AG04450 (cell line): ENCODE data around the gene SATB2. TPM values are rescaled to one million over a fixed set of nuclear protein-coding genes. Genes with fewer than 3 reads are reported as not detected.

Experiments used
- CTCF ChIA-PET: fragments of 300-600, 350-600 bp; formaldehyde crosslinking; extraction: SDS; loops from one replicate; lab custom pipeline; 2022; ENCODE audit warnings: antibody characterized with exemption, inconsistent platforms; lab: Charles Lee
- POLR2A ChIA-PET: fragments of 350-600 bp; formaldehyde crosslinking; extraction: SDS; loops from one replicate; lab custom pipeline; 2021; ENCODE audit warnings: antibody characterized with exemption, inconsistent platforms; lab: Yijun Ruan, JAX
- DNase-seq: peaks from one replicate; pipeline ENCODE4 v3.0.0-alpha.2; 2011; ENCODE audit warnings: low read depth, low spot score
- H3K27ac ChIP-seq: one replicate; pipeline ENCODE4 v1.5.1; 2012; ENCODE audit warnings: low read depth, low read length, control low read depth
- H3K27me3 ChIP-seq: one replicate; pipeline ENCODE4 v1.6.0; 2012; ENCODE audit warnings: low read length; ENCODE audit not compliant: control insufficient read depth, insufficient read depth
- H3K4me3 ChIP-seq: 2 replicates; pipeline ENCODE4 v1.5.1; 2011; ENCODE audit warnings: mild to moderate bottlenecking, low read depth, low read length, control low read depth
- H3K9me3 ChIP-seq: 2 replicates; pipeline ENCODE4 v1.5.1; 2012; ENCODE audit warnings: low read length; ENCODE audit not compliant: control insufficient read depth, insufficient read depth
- polyA plus RNA-seq: library from polyadenylated mRNA; depleted of rRNA; stranded (reverse); fragments of >200 nt; gene quantifications from 2 replicates; pipeline ENCODE4 v1.2.3, GENCODE V29; 2011
- TF ChIP-seq, protein P1 (sequence below): IDR thresholded peaks from 2 replicates; pipeline ENCODE4 v1.5.1; 2011; ENCODE audit warnings: low read depth, low read length, control low read depth, inconsistent platforms

Gene SATB2
- polyA plus RNA-seq, 1 experiment = 5.0 TPM

DNA sequence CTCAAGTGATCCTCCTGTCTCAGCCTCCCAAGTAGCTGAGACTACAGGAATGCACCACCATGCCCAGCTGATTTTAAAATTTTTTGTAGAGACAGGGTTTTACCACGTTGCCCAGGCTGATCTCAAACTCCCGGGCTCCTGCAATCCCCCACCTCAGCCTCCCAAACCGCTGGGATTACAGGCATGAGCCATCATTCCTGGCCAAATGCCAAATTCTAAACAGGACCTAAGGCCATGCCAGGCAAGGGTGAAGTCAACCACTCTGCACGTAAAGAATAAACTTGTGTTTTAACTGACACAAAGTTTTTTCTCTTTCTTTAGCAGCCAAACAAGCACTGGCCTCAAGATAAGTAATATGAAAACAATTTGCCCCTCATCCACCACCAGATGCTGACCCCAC lies 37.4 kb upstream of the SATB2 start:
- CTCF ChIA-PET = interaction anchor here (2.0 kb wide), 1 partner anchor 1181 kb away, joined by 7 read pairs; no protein-coding TSS in a partner anchor
- TF ChIP-seq, protein P1, sequence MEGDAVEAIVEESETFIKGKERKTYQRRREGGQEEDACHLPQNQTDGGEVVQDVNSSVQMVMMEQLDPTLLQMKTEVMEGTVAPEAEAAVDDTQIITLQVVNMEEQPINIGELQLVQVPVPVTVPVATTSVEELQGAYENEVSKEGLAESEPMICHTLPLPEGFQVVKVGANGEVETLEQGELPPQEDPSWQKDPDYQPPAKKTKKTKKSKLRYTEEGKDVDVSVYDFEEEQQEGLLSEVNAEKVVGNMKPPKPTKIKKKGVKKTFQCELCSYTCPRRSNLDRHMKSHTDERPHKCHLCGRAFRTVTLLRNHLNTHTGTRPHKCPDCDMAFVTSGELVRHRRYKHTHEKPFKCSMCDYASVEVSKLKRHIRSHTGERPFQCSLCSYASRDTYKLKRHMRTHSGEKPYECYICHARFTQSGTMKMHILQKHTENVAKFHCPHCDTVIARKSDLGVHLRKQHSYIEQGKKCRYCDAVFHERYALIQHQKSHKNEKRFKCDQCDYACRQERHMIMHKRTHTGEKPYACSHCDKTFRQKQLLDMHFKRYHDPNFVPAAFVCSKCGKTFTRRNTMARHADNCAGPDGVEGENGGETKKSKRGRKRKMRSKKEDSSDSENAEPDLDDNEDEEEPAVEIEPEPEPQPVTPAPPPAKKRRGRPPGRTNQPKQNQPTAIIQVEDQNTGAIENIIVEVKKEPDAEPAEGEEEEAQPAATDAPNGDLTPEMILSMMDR = no peak
- H3K27ac ChIP-seq = no peak overlapping the region
- POLR2A ChIA-PET = no interaction called here
- no peaks in the 10 kb centered on the region for H3K27me3 ChIP-seq
- no peak overlapping the region for H3K4me3 ChIP-seq
- no peaks in the 10 kb centered on the region for H3K9me3 ChIP-seq
- no peak for DNase-seq

DNA sequence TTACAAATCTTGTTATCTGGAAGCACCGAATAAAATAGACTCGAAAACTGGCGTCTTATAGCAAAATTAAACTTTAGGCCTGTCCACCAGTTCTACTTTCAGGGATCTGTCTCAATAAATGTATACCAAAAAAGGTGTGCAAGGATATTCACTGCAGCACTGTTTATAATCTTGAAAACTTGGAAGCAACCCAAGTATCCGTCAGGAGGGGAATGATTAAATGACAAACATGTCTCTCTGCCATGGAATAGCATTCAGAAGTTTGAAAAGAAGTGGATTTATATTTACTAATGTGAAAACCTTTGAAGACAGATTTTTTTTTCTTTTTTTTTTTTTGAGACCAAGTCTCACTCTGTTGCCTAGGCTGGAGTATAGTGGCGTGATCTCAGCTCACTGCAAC lies 32.3 kb upstream of the SATB2 start:
- Histone ChIP-seq H3K27ac (no peak overlapping the region), H3K4me3 (no peak overlapping the region), H3K9me3 (no peaks in the 10 kb centered on the region), H3K27me3 (no peaks in the 10 kb centered on the region)
- POLR2A ChIA-PET = no interaction called here
- CTCF ChIA-PET = interaction anchor here (1.6 to 7.1 kb wide), 6 partner anchors 13 to 1176 kb away, joined by 3 to 143 read pairs (median 31); no protein-coding TSS in a partner anchor
- TF ChIP-seq, protein P1 = no peak
- no peak for DNase-seq

DNA sequence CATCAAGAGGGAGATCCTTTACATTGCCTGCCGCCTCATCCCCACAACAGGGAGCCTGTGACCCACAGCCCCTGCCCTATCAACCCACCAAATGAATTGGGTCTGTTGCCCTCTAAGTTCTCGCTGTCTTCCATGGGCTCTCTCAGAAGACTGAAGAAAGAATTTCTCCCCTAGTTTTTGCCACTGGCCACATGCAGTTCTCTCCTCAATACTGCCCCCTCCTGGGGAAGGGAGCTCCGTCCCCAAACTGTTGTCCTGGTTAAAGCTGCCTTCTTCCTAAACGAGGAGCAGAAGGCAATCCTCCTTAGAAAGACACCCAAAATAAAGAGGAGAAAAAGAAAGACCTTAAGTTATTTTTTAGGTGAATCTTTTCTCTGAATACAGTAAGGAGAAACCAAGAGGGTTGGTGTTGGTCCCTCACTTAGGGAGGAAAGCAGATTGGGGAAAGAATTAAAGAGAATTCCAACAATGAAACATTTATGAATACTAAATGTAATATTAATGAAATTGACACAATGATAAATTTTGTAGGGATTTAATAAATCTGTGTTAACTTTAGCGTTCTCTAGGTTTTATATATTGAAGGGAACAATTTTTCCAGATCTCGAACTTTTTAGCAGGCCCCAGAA lies 31.1 kb upstream of the SATB2 start:
- Histone ChIP-seq H3K27ac (no peak overlapping the region), H3K4me3 (no peak overlapping the region), H3K27me3 (no peaks in the 10 kb centered on the region), H3K9me3 (no peaks in the 10 kb centered on the region)
- peak; percentile 26 for DNase-seq
- TF ChIP-seq, protein P1 = peak; percentile 93
- CTCF ChIA-PET = interaction anchor here (0.6 to 7.1 kb wide), 60 partner anchors 9 to 1595 kb away, joined by 3 to 143 read pairs (median 4); no protein-coding TSS in a partner anchor
- POLR2A ChIA-PET = no interaction called here

DNA sequence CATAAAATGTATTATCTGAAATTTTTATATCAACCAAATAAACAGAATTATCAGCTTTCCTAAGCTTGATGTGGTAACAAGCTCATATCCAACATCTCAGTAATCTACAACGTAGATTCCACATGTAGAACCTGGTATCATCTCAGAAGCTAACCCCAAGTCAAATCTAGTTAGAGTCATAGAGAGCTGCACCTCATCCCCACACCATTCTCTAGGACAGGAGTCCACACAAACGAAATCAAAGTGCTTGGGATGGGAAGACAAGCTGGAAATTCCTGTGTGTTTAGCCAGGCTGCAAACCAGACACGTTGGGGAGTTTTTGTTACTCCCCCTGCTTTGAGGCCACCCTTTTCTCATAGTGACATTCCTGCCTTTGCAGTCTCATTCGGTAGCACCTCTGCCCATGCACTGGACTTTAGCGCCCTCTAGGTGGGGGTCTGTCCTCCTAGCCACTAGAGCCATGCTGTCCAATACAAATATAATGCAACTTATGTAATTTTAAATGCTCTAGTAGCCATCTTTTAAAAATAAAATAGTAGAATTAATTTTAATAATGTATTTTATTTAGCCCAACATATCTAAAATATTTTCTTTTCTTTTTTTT lies 28.1 kb upstream of the SATB2 start:
- POLR2A ChIA-PET = no interaction called here
- CTCF ChIA-PET = interaction anchor here (0.6 to 7.1 kb wide), 30 partner anchors 9 to 1176 kb away, joined by 3 to 143 read pairs (median 4); no protein-coding TSS in a partner anchor
- Histone ChIP-seq H3K27me3 (no peaks in the 10 kb centered on the region), H3K4me3 (no peak overlapping the region), H3K27ac (no peak overlapping the region), H3K9me3 (no peaks in the 10 kb centered on the region)
- no peak for DNase-seq
- TF ChIP-seq, protein P1 = peak; percentile 85

DNA sequence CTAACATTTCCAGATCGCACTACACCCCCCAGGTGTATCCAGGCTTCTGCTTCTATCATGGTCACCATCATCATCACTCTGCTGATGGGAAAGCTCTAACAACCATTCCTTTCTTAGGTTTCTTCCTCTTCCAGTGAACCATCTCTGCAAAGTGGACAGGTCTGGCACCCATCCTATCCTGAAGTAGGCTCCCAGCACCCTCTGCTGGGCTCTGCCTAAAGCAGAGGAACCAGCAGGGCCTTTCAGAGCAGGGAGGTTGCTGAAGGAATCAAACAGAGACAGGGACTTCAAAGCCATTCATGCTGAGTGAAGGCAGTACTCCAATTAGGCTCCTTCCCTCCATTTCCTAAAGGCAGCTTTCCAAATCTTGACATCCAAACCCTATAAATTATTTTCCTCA lies 27.2 kb upstream of the SATB2 start:
- H3K27ac ChIP-seq = no peak overlapping the region
- CTCF ChIA-PET = interaction anchor here (0.7 to 7.1 kb wide), 24 partner anchors 8 to 1176 kb away, joined by 3 to 143 read pairs (median 4); no protein-coding TSS in a partner anchor
- DNase-seq = no peak
- no peak overlapping the region for H3K4me3 ChIP-seq
- POLR2A ChIA-PET = no interaction called here
- H3K9me3 ChIP-seq = no peaks in the 10 kb centered on the region
- TF ChIP-seq, protein P1 = peak; percentile 43
- H3K27me3 ChIP-seq = no peaks in the 10 kb centered on the region
